Measurements from ENCODE around the gene LDLRAP1.

LDLRAP1 gene

GRCh38 chr1:25609921-25610320 is 66.5 kb downstream of the LDLRAP1 start:
- DNase-seq = no peak

GRCh38 chr1:25610822-25611630 is 67.6 kb downstream of the LDLRAP1 start:
- no peak for DNase-seq

- DNase-seq = no peak
Observed at GRCh38 chr1:25611843-25612242, 68.4 kb downstream of the LDLRAP1 start.

- no peak for DNase-seq
Observed at GRCh38 chr1:25612421-25612820, 69.0 kb downstream of the LDLRAP1 start.

GRCh38 chr1:25613091-25613490 is 69.7 kb downstream of the LDLRAP1 start:
- no peak for DNase-seq

- DNase-seq = no peak
Observed at GRCh38 chr1:25614501-25615171, 71.2 kb downstream of the LDLRAP1 start.

GRCh38 chr1:25615172-25615541 is 71.8 kb downstream of the LDLRAP1 start:
- DNase-seq = no peak

GRCh38 chr1:25615563-25616094 is 72.2 kb downstream of the LDLRAP1 start:
- no peak for DNase-seq

GRCh38 chr1:25616095-25616986 is 72.9 kb downstream of the LDLRAP1 start, which contains the start of gene MAN1C1:
TSS of gene MAN1C1 (plus strand) at chr1:25616791. CDS start at chr1:25617798, 1,007 bp downstream.
- DNase-seq = peak; percentile 77

GRCh38 chr1:25616987-25617624 is 73.7 kb downstream of the LDLRAP1 start:
- peak; percentile 26 for DNase-seq

GRCh38 chr1:25617625-25618432 is 74.4 kb downstream of the LDLRAP1 start:
- DNase-seq = no peak

- no peak for DNase-seq
Observed at GRCh38 chr1:25618433-25618808, 75.0 kb downstream of the LDLRAP1 start.

All from effector CD8-positive, alpha-beta T cell (primary cell).